DND-41 (cell line): ENCODE results near the gene KRT25.

Source experiments
- ATAC-seq: fragments of 200-7000 bp; cut with Tn5 transposase; 3 replicates; pipeline ENCODE4 v1.9.1; 2021; ENCODE audit warnings: low read depth; ENCODE audit not compliant: insufficient read depth
- DNase-seq: peaks from one replicate; pipeline ENCODE4 v3.0.0-alpha.2; 2020
- H2AFZ ChIP-seq: 2 replicates; pipeline ENCODE4 v1.6.0; 2012; ENCODE audit warnings: low read depth, low read length
- H3K27ac ChIP-seq: 2 replicates; pipeline ENCODE4 v1.5.1; 2012; ENCODE audit warnings: low read length, inconsistent platforms
- H3K27me3 ChIP-seq: fragments of 200-600 bp; sonication (generic); 2 replicates; pipeline ENCODE4 v1.6.0; 2012; ENCODE audit warnings: low read length, mild to moderate bottlenecking, inconsistent platforms; ENCODE audit not compliant: insufficient read depth, poor library complexity
- H3K36me3 ChIP-seq: 2 replicates; pipeline ENCODE4 v1.5.1; 2012; ENCODE audit warnings: low read length, inconsistent platforms; ENCODE audit not compliant: insufficient read depth
- H3K4me1 ChIP-seq: 2 replicates; pipeline ENCODE4 v1.5.1; 2012; ENCODE audit warnings: mild to moderate bottlenecking, low read length; ENCODE audit not compliant: insufficient read depth
- H3K4me2 ChIP-seq: 2 replicates; pipeline ENCODE4 v1.6.0; 2012; ENCODE audit warnings: mild to moderate bottlenecking, moderate library complexity, low read length, inconsistent platforms; ENCODE audit not compliant: insufficient read depth
- H3K4me3 ChIP-seq, 2 experiments: fragments of 200-600 bp in 1 of 2; shearing (Covaris generic) in 1 of 2; 2 replicates each; pipeline ENCODE4 v1.5.1; 2012 to 2016; ENCODE audit warnings: inconsistent platforms in 2 of 2, low read length in 2 of 2, mild to moderate bottlenecking in 2 of 2, low read depth in 1 of 2, moderate library complexity in 1 of 2
- H3K79me2 ChIP-seq: 2 replicates; pipeline ENCODE4 v1.6.0; 2012; ENCODE audit warnings: low read length, inconsistent platforms; ENCODE audit not compliant: insufficient read depth
- H3K9ac ChIP-seq: 2 replicates; pipeline ENCODE4 v1.6.0; 2012; ENCODE audit warnings: low read depth, mild to moderate bottlenecking, inconsistent platforms, low read length, moderate library complexity
- H3K9me3 ChIP-seq: 2 replicates; pipeline ENCODE4 v1.5.1; 2012; ENCODE audit warnings: low read length, moderate library complexity, mild to moderate bottlenecking, inconsistent platforms; ENCODE audit not compliant: insufficient read depth, severe bottlenecking
- H4K20me1 ChIP-seq: 2 replicates; pipeline ENCODE4 v1.6.0; 2012; ENCODE audit warnings: low read length; ENCODE audit not compliant: insufficient read depth
- CTCF ChIP-seq: IDR thresholded peaks from 2 replicates; pipeline ENCODE4 v1.5.1; 2012; ENCODE audit warnings: borderline replicate concordance, low read length, moderate library complexity, mild to moderate bottlenecking; ENCODE audit not compliant: poor library complexity, severe bottlenecking; ENCODE audit errors: extremely low read depth
- EZH2 ChIP-seq: IDR thresholded peaks from 3 replicates; pipeline ENCODE4 v1.6.1; 2012; ENCODE audit warnings: borderline replicate concordance, low read depth, mild to moderate bottlenecking, moderate library complexity, low read length, inconsistent platforms; ENCODE audit not compliant: severe bottlenecking

The KRT25 gene

GRCh38 chr17:40779181-40779909 lies 24.2 kb upstream of the KRT25 start:
- no peak overlapping the region for H2AFZ ChIP-seq

GRCh38 chr17:40778461-40778860 lies 23.3 kb upstream of the KRT25 start:
- no peaks in the 10 kb centered on the region for H4K20me1 ChIP-seq
- H3K27me3 ChIP-seq = peaks cover 14% of the 10 kb centered on the region
- H3K79me2 ChIP-seq = no peaks in the 10 kb centered on the region
- H3K4me3 ChIP-seq = no peak overlapping the region
- no peaks in the 10 kb centered on the region for H3K9me3 ChIP-seq
- TF ChIP-seq CTCF (no peak), EZH2 (no peak)
- H2AFZ ChIP-seq = no peak overlapping the region
- H3K4me1 ChIP-seq = no peaks in the 10 kb centered on the region
- H3K36me3 ChIP-seq = no peaks in the 10 kb centered on the region
- no peak overlapping the region for H3K4me2 ChIP-seq
- ATAC-seq (no peak), DNase-seq (no peak)
- no peak overlapping the region for H3K9ac ChIP-seq
- H3K27ac ChIP-seq = no peak overlapping the region

More at GRCh38 chr17:40779181-40779909, 24.2 kb upstream of the KRT25 start:
- no peak for DNase-seq
- Histone ChIP-seq H3K27me3 (peaks cover 12% of the 10 kb centered on the region), H3K4me3 (no peak overlapping the region), H3K4me2 (no peak overlapping the region), H3K9ac (no peak overlapping the region), H4K20me1 (no peaks in the 10 kb centered on the region), H3K79me2 (no peaks in the 10 kb centered on the region), H3K27ac (no peak overlapping the region), H3K36me3 (no peaks in the 10 kb centered on the region), H3K4me1 (no peaks in the 10 kb centered on the region), H3K9me3 (no peaks in the 10 kb centered on the region)
- no peak for ATAC-seq
- no peak for TF ChIP-seq EZH2
- TF ChIP-seq CTCF = no peak

- H3K4me2 ChIP-seq = no peak overlapping the region
- no peak overlapping the region for H2AFZ ChIP-seq
- no peaks in the 10 kb centered on the region for H3K79me2 ChIP-seq
- H3K36me3 ChIP-seq = no peaks in the 10 kb centered on the region
- ATAC-seq (no peak), DNase-seq (no peak)
- no peaks in the 10 kb centered on the region for H3K9me3 ChIP-seq
- H3K4me1 ChIP-seq = no peaks in the 10 kb centered on the region
- H3K27me3 ChIP-seq = peaks cover 12% of the 10 kb centered on the region
- H3K9ac ChIP-seq = no peak overlapping the region
- TF ChIP-seq CTCF (no peak), EZH2 (no peak)
- no peak overlapping the region for H3K27ac ChIP-seq
- no peak overlapping the region for H3K4me3 ChIP-seq
- H4K20me1 ChIP-seq = no peaks in the 10 kb centered on the region
Measured at GRCh38 chr17:40777971-40778370, 22.8 kb upstream of the KRT25 start.
